PC-3 (cell line): ENCODE measurements around the gene USP54. TPM values are rescaled to one million over a fixed set of nuclear protein-coding genes. Genes with fewer than 3 reads are reported as not detected.

Source experiments
- ATAC-seq: fragments of 200-7000 bp; cut with Tn5 transposase; 2 replicates; pipeline ENCODE4 v1.9.1; 2020; ENCODE audit warnings: mild to moderate bottlenecking, moderate library complexity
- BruUV-seq: library from RNA; stranded (reverse); fragments of 400-500 nt; replicated peaks from 2 replicates; lab custom pipeline; 2021; lab: Mats Ljungman, UMichigan
- CTCF ChIA-PET: fragments of 300-600 bp; sonication (Branson Sonifier 250); formaldehyde crosslinking; loops from one replicate; lab custom pipeline; 2022; ENCODE audit warnings: antibody characterized with exemption; lab: Charles Lee
- POLR2A ChIA-PET: fragments of 300-600 bp; sonication (Branson Sonifier 250); formaldehyde crosslinking; loops from one replicate; lab custom pipeline; 2022; ENCODE audit warnings: antibody characterized with exemption; ENCODE audit not compliant: unreplicated experiment; lab: Charles Lee
- DNase-seq: peaks from one replicate; pipeline ENCODE4 v3.0.0-alpha.2; 2015
- H2AFZ ChIP-seq: fragments of 300-600 bp; sonication (generic); 2 replicates; pipeline ENCODE4 v1.6.0; 2016; ENCODE audit warnings: antibody characterized with exemption, low read length
- H3F3A ChIP-seq: fragments of 300-600 bp; sonication (generic); one replicate; pipeline ENCODE4 v1.6.0; 2017; ENCODE audit warnings: antibody characterized with exemption, low read length, control low read depth, mild to moderate bottlenecking; ENCODE audit not compliant: unreplicated experiment
- H3K27ac ChIP-seq: fragments of 300-600 bp; sonication (generic); 2 replicates; pipeline ENCODE4 v1.5.1; 2016; ENCODE audit warnings: mild to moderate bottlenecking, low read length
- H3K27me3 ChIP-seq: fragments of 300-600 bp; sonication (generic); 2 replicates; pipeline ENCODE4 v1.6.1; 2016; ENCODE audit warnings: low read length, mixed read lengths
- H3K36me3 ChIP-seq: fragments of 300-600 bp; sonication (generic); 2 replicates; pipeline ENCODE4 v1.6.1; 2016; ENCODE audit warnings: low read depth, mixed run types, low read length, mixed read lengths
- H3K4me1 ChIP-seq: fragments of 300-600 bp; sonication (generic); 2 replicates; pipeline ENCODE4 v1.5.1; 2016; ENCODE audit warnings: low read length; ENCODE audit not compliant: insufficient read depth
- H3K4me2 ChIP-seq: fragments of 300-600 bp; sonication (generic); 2 replicates; pipeline ENCODE4 v1.6.0; 2016; ENCODE audit warnings: low read length
- H3K4me3 ChIP-seq: fragments of 300-600 bp; sonication (generic); 2 replicates; pipeline ENCODE4 v1.5.1; 2016; ENCODE audit warnings: mild to moderate bottlenecking, low read length, mixed read lengths
- H3K79me2 ChIP-seq: fragments of 300-600 bp; sonication (generic); 2 replicates; pipeline ENCODE4 v1.6.1; 2017; ENCODE audit warnings: low read length, mixed read lengths
- H3K9ac ChIP-seq: fragments of 300-600 bp; sonication (generic); 2 replicates; pipeline ENCODE4 v1.6.0; 2016; ENCODE audit warnings: mild to moderate bottlenecking, low read length
- H3K9me2 ChIP-seq: fragments of 300-600 bp; sonication (generic); replicated peaks from 2 replicates; pipeline ENCODE4 v1.6.1; 2016; ENCODE audit warnings: mixed run types, low read length, mixed read lengths
- H3K9me3 ChIP-seq: fragments of 300-600 bp; sonication (generic); 2 replicates; pipeline ENCODE4 v1.6.1; 2016; ENCODE audit warnings: low read length, mixed read lengths
- H4K20me1 ChIP-seq: fragments of 300-600 bp; sonication (generic); 2 replicates; pipeline ENCODE4 v1.6.1; 2016; ENCODE audit warnings: low read length, mixed read lengths
- CTCF ChIP-seq: fragments of 300-600 bp; sonication (generic); conservative IDR thresholded peaks from 2 replicates; pipeline ENCODE4 v1.5.1; 2017; ENCODE audit warnings: antibody characterized with exemption, low read depth, mild to moderate bottlenecking, low read length
- EZH2 ChIP-seq: fragments of 300-600 bp; sonication (generic); IDR thresholded peaks from one replicate; pipeline ENCODE4 v1.6.1; 2017; ENCODE audit warnings: antibody characterized with exemption, mild to moderate bottlenecking, low read length; ENCODE audit not compliant: unreplicated experiment
- EZH2phosphoT487 ChIP-seq: fragments of 300-600 bp; sonication (generic); IDR thresholded peaks from 2 replicates; pipeline ENCODE4 v1.6.1; 2018; ENCODE audit warnings: mild to moderate bottlenecking, antibody characterized with exemption, low read length, borderline replicate concordance
- intact Hi-C: fragments of 100-400 bp; cut with micrococcal nuclease; formaldehyde crosslinking; loops from 2 replicates; pipeline ENCODE4 v1.9.0; 2023
- total RNA-seq: library from RNA; depleted of rRNA; stranded (reverse); fragments of >200 nt; gene quantifications from 2 replicates; pipeline ENCODE4 v1.2.3, GENCODE V29; 2014

Gene USP54
- total RNA-seq, 1 experiment from 2014 or later: 43.7 TPM

DNA sequence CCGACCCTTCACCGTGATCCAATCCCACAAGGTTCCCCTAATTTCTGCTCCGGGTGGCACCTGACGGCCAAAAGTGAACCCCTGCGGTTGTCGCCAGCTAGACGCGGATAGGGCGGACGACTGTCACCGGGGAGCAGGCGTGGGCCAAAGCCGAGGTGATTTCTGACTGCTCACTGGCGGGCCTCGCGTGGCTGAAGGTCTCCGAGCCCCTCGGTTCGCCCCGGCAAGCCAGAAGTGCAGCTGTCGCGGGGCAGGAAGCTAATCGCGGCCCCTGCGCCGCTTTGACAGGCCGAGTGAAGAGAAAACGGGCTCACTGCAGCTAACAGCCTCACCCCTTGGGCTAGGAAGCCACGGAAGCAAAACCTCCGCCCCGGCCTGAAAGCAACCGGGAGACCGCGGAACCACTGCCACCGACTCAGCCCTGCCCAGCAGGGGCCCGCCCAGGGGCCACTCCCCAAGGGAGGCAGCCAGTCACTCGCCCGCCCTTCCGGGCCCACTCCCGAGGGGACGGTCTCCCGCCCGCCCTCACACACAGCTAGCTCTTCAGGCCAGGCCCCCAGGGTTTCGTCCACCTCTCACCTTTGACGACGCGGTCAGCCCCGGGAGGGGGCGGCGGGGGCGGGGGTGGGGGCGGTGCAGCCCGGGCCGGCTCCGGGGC lies 95.8 kb downstream of the USP54 start:
- Histone ChIP-seq H3K27ac (peak overlapping the region; percentile 80), H3K4me3 (peak overlapping the region; percentile 83), H3K9ac (peak overlapping the region; percentile 88), H3F3A (peaks cover 9% of the 10 kb centered on the region), H4K20me1 (0 out of 2 replicates have a peak, but pooled peaks cover 4% of the 10 kb centered on the region), H3K27me3 (no peaks in the 10 kb centered on the region), H3K36me3 (peaks cover 16% of the 10 kb centered on the region; the same call in 1 of the 2 replicates), H3K4me2 (peak overlapping the region; percentile 89), H2AFZ (peak overlapping the region; percentile 80), H3K79me2 (peaks cover 59% of the 10 kb centered on the region), H3K4me1 (peaks cover 28% of the 10 kb centered on the region), H3K9me2 (no peaks in the 10 kb centered on the region), H3K9me3 (no peaks in the 10 kb centered on the region)
- POLR2A ChIA-PET: interaction anchor here (0.5 to 3.3 kb wide), 22 partner anchors 12 to 563 kb away, joined by 3 to 58 read pairs (median 6); partner anchors contain the start of genes ANXA7, CFAP70, DNAJC9 and USP54
- ATAC-seq: peak; percentile 96
- intact Hi-C loops: loop anchor here (1.0 to 5.0 kb wide), 5 partner anchors 15 to 248 kb away; partner anchors contain the start of genes ANXA7 and DNAJC9
- TSS peak; percentile 73 for BruUV-seq
- no peak for TF ChIP-seq CTCF
- no peak for TF ChIP-seq EZH2phosphoT487
- TF ChIP-seq EZH2: no peak
- CTCF ChIA-PET: interaction anchor here (0.6 to 0.7 kb wide), 2 partner anchors 248 to 432 kb away, joined by 3 to 6 read pairs; partner anchors contain the start of gene DNAJC9
- peak; percentile 100 for DNase-seq

GRCh38 chr10:73494877-73495225 lies 96.3 kb downstream of the USP54 start:
- BruUV-seq: no TSS peak
- H3K79me2 ChIP-seq: peaks cover 64% of the 10 kb centered on the region

More at GRCh38 chr10:73494877-73495225, 96.3 kb downstream of the USP54 start:
- Histone ChIP-seq H3K27me3 (no peaks in the 10 kb centered on the region), H3K27ac (peak overlapping the region; percentile 80), H3F3A (peaks cover 9% of the 10 kb centered on the region), H4K20me1 (0 out of 2 replicates have a peak, but pooled peaks cover 4% of the 10 kb centered on the region), H3K9me3 (no peaks in the 10 kb centered on the region), H3K4me3 (peak overlapping the region; percentile 83), H2AFZ (peak overlapping the region; percentile 80), H3K9me2 (no peaks in the 10 kb centered on the region), H3K36me3 (peaks cover 12% of the 10 kb centered on the region; the same call in 1 of the 2 replicates), H3K4me1 (peaks cover 28% of the 10 kb centered on the region), H3K4me2 (peak overlapping the region; percentile 89), H3K9ac (peak overlapping the region; percentile 88)
- ATAC-seq (no peak), DNase-seq (no peak)
- CTCF ChIA-PET: no interaction called here
- no peak for TF ChIP-seq EZH2
- no peak for TF ChIP-seq EZH2phosphoT487
- no peak for TF ChIP-seq CTCF
- POLR2A ChIA-PET: interaction anchor here (0.6 to 3.3 kb wide), 4 partner anchors 13 to 136 kb away, joined by 3 to 58 read pairs (median 14); partner anchors contain the start of genes ANXA7 and CFAP70
- intact Hi-C loops: loop anchor here (1.0 to 5.0 kb wide), 5 partner anchors 15 to 248 kb away; partner anchors contain the start of genes ANXA7 and DNAJC9
